Measurements from ENCODE around the gene CFAP251. TPM values are rescaled to one million over a fixed set of nuclear protein-coding genes. Genes with fewer than 3 reads are reported as not detected.

The CFAP251 gene
- polyA plus RNA-seq, 1 donor (not counting 4 experiments of a cell fraction or from before 2014, with no cell fraction given): 74.2 TPM

DNA sequence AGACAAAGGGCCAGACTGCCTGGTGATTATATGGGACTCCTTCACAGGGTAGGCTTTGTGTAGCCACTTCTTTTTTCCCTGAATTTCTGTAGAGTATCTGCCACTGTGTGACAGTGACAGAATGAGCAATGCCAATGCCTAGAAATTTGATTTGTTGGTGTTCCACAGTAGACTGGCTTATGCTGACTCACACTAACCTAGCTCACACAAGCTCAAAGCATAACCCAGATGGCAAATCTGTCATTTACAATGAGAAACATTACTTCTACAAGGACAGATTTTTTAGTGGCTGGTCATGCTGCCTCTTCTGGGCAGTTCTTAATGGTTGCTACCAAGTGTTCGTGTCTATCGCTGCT lies 15.9 kb downstream of the CFAP251 start:
- dilution Hi-C loops (cut with MboI; ENCODE audit: extremely low pct_ligation_motif_present, low sequenced_read_pairs): no loop called here
- Histone ChIP-seq H3K9ac (ENCODE audit: control insufficient read depth, extremely low read depth, insufficient read depth, low read length) (no peak overlapping the region), H3K4me2 (ENCODE audit: control insufficient read depth, extremely low read depth, insufficient read depth, low read depth, low read length) (no peak overlapping the region), H3K4me3 (ENCODE audit: control insufficient read depth in 2 of 3, extremely low read depth in 1 of 3, insufficient read depth in 2 of 3, low read depth in 1 of 3, low read length in 3 of 3) (no peak overlapping the region), H3K36me3 (ENCODE audit: control insufficient read depth in 2 of 2, extremely low read depth in 1 of 2, insufficient read depth in 2 of 2, low read length in 2 of 2) (peaks cover 19 to 20% of the 10 kb centered on the region in 2 experiments), H4K20me1 (ENCODE audit: control insufficient read depth, extremely low read depth, insufficient read depth, low read length) (no peaks in the 10 kb centered on the region), H3K4me1 (ENCODE audit: control insufficient read depth, extremely low read depth, insufficient read depth, low read length) (peaks cover 6% of the 10 kb centered on the region), H2AFZ (ENCODE audit: control insufficient read depth, low read length) (no peak overlapping the region), H3K9me1 (ENCODE audit: control insufficient read depth, extremely low read depth, insufficient read depth, low read length) (no peaks in the 10 kb centered on the region), H3K27ac (ENCODE audit: control insufficient read depth, insufficient read depth, low read length) (no peak overlapping the region), H3K27me3 (ENCODE audit: control insufficient read depth, extremely low read depth, insufficient read depth, low read length) (no peaks in the 10 kb centered on the region), H3K79me2 (ENCODE audit: control insufficient read depth, insufficient read depth, low read length) (no peaks in the 10 kb centered on the region), H3K9me3 (ENCODE audit: control insufficient read depth, low read depth, low read length) (no peaks in the 10 kb centered on the region)
- no peak for DNase-seq (ENCODE audit: low read depth, low spot score)
- no peak for FAIRE-seq
- no peak for TF ChIP-seq EZH2 (IDR thresholded peaks at IDR 0.05; ENCODE audit: low read length)
- TF ChIP-seq CTCF (optimal IDR thresholded peaks at IDR 0.05 in 1 of 3, IDR thresholded peaks at IDR 0.05 in 1 of 3, conservative IDR thresholded peaks at IDR 0.05 in 1 of 3; ENCODE audit: extremely low read depth in 1 of 3, insufficient read depth in 2 of 3, low read length in 3 of 3): no peak

GRCh38 chr12:121937654-121938053 lies 19.3 kb downstream of the CFAP251 start:
- Histone ChIP-seq H3K9me1 (ENCODE audit: control insufficient read depth, extremely low read depth, insufficient read depth, low read length) (no peaks in the 10 kb centered on the region), H3K9me3 (ENCODE audit: control insufficient read depth, low read depth, low read length) (no peaks in the 10 kb centered on the region), H3K27me3 (ENCODE audit: control insufficient read depth, extremely low read depth, insufficient read depth, low read length) (no peaks in the 10 kb centered on the region), H4K20me1 (ENCODE audit: control insufficient read depth, extremely low read depth, insufficient read depth, low read length) (no peaks in the 10 kb centered on the region), H3K4me1 (ENCODE audit: control insufficient read depth, extremely low read depth, insufficient read depth, low read length) (peaks cover 22% of the 10 kb centered on the region), H3K4me2 (ENCODE audit: control insufficient read depth, extremely low read depth, insufficient read depth, low read depth, low read length) (no peak overlapping the region), H3K4me3 (ENCODE audit: control insufficient read depth in 2 of 3, extremely low read depth in 1 of 3, insufficient read depth in 2 of 3, low read depth in 1 of 3, low read length in 3 of 3) (no peak overlapping the region), H3K9ac (ENCODE audit: control insufficient read depth, extremely low read depth, insufficient read depth, low read length) (no peak overlapping the region), H3K27ac (ENCODE audit: control insufficient read depth, insufficient read depth, low read length) (no peak overlapping the region), H3K79me2 (ENCODE audit: control insufficient read depth, insufficient read depth, low read length) (no peaks in the 10 kb centered on the region), H3K36me3 (ENCODE audit: control insufficient read depth in 2 of 2, extremely low read depth in 1 of 2, insufficient read depth in 2 of 2, low read length in 2 of 2) (peaks cover 14 to 19% of the 10 kb centered on the region in 2 experiments), H2AFZ (ENCODE audit: control insufficient read depth, low read length) (no peak overlapping the region)
- dilution Hi-C loops (cut with MboI; ENCODE audit: extremely low pct_ligation_motif_present, low sequenced_read_pairs): no loop called here
- FAIRE-seq (no peak), DNase-seq (ENCODE audit: low read depth, low spot score) (no peak)
- TF ChIP-seq EZH2 (IDR thresholded peaks at IDR 0.05; ENCODE audit: low read length): no peak
- no peak for TF ChIP-seq CTCF (optimal IDR thresholded peaks at IDR 0.05 in 1 of 3, IDR thresholded peaks at IDR 0.05 in 1 of 3, conservative IDR thresholded peaks at IDR 0.05 in 1 of 3; ENCODE audit: extremely low read depth in 1 of 3, insufficient read depth in 2 of 3, low read length in 3 of 3)
